Inferior parietal cortex (tissue), 1 donor: Measurements from ENCODE around the gene USP30.
"Not testable (repeated sequence)": the region's sequence is repeated elsewhere in the genome, so short reads cannot be mapped to it uniquely, and the experiment has no call there.

Experiments
- DNase-seq: peaks from one replicate; pipeline ENCODE4 v3.0.0-alpha.2; 2016; ENCODE audit errors: extremely low spot score

USP30 gene

DNA sequence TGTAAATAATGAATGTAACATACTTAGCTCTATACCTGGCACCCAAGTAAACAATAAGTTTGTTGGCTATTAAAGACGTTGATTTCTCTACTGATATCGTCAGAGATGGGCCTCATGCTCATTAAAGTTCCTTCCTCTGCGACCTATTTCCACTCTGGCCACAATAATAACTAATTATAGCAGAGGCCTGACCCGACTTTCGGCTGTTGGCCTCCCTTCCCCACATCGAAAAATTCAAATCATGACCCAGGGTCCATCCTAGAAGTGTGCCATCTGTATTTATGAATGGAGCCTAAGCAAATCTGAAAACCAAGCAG, 321 bp upstream of the USP30 start:
- DNase-seq: no peak

DNA sequence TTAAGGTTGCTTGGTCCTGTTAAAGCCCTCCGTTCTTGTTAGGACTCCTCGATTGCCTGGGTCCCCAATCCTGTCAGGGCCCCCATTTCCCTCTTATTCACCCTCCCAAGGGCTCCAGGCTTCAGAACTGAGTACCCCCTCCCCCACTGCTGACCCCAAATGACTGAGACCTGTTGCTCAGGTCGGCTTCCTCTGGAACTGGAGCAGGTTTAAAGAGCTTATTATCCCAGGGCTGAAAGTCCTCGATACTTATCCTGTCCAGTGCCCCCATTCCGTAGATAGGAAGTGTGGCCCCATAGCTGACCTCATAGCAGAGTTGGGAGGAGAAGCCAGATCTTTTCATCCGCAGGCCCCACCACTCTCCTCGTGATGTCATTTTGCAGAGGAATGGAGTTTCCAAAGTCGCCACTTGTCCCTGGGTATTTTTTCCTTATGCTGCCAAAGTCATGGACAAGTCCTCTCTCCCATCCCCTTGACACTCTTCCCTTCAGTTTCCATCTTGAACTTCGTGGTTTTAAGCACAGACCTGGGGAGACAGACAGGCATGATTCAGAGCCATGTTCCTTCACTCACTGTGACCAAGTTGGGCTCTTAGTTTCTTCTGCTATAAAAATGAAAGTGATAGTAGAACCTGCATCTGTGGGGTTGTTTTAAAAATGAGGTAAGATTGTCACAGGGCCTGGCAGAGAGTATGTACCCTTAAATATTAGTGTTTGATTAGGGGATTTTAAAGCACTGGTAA, 1.2 kb downstream of the USP30 start:
- no peak for DNase-seq

- DNase-seq: not testable (repeated sequence)
Measured at GRCh38 chr12:109054124-109054513, 1.7 kb downstream of the USP30 start.

- no peak for DNase-seq
Measured at GRCh38 chr12:109054520-109054919, 2.1 kb downstream of the USP30 start.

DNA sequence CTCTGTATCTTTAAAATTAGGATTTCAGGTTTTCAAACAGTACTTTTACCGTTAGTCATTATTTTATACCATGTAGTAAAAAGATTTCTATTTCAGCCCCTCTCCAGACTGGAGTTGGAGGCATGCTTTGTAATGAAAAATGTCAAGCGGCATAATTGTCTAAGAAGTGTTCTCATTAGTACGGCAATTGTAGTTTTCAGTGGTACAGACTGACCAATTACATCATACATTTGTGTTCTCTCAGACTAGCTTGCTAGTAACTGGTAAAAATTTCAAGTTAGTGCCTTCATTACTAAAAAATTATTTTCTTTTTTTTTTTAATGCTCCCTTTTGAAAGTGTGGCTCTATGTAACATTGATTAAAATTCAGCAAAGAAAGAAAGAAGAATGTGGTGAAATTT, 4.5 kb downstream of the USP30 start:
- peak; percentile 29 for DNase-seq

- DNase-seq: peak; percentile 61
Measured at GRCh38 chr12:109057376-109057775, 5.0 kb downstream of the USP30 start.

GRCh38 chr12:109058773-109059172, 6.4 kb downstream of the USP30 start:
- DNase-seq: no peak

DNA sequence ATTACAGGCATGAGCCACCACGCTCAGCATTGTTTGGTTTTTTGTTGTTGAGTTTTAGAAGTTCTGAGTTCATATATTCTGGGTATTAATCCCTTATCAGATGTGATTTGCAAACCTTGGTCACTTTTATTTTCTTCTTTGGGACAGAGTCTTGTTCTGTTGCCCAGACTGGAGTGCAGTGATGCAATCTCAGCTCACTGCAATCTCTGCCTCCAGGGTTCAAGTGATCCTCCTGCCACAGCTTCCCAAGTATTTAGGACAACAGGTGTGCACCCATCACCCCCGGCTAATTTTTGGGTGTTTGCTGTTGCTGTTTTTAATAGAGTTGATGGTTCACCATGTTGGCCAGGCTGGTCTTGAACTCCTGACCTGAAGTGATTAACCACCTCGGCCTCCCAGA, 11.8 kb downstream of the USP30 start:
- DNase-seq: no peak

DNA sequence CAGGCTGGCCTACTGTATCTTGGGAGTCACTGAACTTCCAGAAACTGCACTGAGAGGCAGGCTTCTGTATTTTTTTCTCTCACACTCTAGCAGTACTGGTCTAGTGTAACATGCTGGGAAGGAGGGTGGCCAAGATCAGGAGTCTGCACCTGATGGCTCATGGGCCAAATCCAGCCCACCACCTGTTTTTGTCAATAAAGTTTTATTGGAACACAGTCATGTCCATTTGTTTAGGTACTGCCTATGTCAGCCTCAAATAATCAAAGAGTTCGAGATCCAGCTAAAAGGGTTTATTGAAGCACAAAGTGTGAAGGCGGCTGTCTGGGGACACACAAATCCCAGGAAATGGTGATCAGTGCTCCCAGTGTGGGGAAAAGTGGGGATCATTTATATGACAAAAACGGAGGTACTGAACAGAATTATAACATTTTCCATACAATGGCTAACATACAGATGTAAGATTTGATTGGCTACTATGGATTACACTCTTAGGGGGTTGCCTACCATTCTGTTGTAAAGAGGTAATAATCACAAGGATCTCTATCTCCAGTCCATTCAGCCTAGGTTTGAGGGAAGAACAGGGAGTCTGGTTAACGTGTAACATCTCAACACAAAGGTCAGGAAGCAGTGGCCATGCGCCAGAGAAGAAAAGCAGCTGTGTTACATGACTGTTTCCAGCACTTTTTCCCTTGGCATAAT, 12.9 kb downstream of the USP30 start:
- no peak for DNase-seq

- DNase-seq: no peak
Measured at GRCh38 chr12:109065853-109066193, 13.4 kb downstream of the USP30 start.

DNA sequence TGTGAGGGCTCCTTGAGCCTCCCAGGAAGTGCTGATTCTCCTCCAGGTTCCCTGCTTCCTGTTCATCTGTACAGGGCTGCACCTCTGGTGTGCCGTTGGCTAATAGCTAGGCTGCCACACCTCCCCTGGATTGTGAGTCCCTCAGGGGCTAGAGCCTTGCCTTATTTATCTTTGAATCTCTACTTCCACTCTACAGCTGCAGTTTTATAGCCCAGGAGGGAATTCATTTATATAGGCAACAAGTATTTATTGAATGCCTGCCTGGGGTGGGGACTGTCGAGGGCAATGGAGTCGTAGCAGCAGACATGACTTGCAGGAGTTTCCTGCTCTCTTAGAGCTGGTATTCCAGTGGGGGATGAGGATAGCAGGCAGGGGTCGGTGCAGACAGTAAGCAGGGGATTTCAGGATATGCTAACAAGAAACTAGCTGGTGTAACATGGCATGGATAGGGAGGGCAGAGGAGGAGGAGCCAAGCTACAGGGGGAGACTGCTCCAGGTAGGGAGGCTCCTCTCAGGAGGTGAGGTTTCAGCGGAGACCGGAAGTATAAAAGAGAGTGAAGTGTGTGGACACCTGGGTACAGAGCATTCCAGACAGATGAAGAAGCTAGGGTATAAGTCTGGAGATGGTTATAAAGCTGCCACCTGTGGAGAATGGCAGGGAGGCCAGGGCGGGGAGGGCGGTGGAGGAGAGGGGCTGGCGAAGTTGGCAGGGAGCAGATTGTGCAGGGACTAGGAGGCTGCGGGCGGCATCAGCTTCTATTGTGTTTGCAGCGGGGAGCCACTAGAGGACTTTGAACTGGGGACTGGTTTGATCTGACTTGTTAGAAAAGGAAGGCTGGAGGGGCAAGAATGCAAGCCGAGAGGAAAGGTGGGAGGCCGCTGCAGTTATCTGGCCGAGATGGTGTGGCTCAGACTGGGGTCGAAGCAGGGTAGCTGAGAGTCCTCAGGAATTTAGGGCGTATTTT, 17.2 kb downstream of the USP30 start:
- DNase-seq: no peak

- DNase-seq: no peak
Measured at GRCh38 chr12:109074866-109075265, 22.5 kb downstream of the USP30 start.

DNA sequence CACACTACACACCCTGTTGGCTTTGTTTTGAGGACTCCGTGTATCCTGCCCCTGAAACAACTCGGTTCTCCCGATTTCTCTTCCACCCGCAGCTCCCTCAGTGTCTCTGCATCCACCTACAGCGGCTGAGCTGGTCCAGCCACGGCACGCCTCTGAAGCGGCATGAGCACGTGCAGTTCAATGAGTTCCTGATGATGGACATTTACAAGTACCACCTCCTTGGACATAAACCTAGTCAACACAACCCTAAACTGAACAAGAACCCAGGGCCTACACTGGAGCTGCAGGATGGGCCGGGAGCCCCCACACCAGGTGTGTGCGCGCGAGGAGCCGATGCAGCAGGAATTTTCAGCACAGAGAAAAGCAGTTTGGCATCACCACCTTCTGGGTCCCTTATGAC, 30.4 kb downstream of the USP30 start:
- no peak for DNase-seq

- DNase-seq: no peak
Measured at GRCh38 chr12:109084425-109084824, 32.0 kb downstream of the USP30 start.

GRCh38 chr12:109085590-109085989, 33.2 kb downstream of the USP30 start:
- no peak for DNase-seq

DNA sequence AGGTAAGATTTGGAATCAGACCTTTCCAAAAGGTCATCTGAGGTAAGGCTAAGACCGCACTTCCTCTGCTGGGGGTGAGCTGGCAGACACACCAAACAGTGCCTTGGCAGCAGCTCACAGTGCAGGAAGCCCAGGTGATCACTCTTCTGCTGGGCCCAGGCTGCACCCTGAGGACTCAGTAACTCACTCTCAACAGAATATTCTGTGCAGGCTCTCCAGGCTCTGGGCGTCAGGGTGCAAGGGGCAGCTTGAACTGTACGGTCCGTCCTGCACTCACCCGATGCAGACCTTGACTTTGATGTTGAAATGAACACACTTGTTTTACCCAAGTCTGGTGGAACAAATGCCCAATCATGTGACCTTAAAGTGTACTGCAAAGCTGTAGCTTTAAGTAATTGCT, 34.9 kb downstream of the USP30 start:
- no peak for DNase-seq

GRCh38 chr12:109088818-109089217, 36.4 kb downstream of the USP30 start:
- DNase-seq: no peak

GRCh38 chr12:109089683-109090082, 37.3 kb downstream of the USP30 start:
- no peak for DNase-seq

DNA sequence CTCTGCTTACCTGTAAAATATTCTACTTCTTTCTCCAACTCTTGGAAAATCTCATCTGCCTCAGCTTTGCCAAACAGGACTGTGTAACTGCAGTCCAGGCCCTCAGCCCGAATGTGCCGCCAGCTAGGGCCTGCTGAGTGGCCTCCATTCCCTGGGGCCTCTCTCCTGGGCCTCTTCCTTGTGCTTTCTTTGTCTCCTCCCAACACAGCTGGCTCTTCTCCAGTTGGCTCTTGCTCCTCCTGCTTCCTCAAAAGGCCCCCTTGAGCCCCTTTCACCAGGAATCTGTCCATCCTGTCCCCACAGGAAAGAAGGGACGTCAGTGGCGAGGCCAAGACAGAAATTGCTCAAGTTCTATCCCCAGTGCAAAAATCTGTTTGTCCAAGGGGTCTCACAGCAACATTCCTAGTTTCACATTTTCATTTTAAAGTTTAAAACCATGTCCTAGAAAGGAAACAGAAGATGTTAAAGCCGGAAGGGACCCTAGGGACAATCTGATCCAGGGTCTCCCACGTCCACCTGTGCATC, 40.2 kb downstream of the USP30 start:
- no peak for DNase-seq

GRCh38 chr12:109093022-109093918, 40.9 kb downstream of the USP30 start, which contains the start of gene ALKBH2:
Gene ALKBH2 (minus strand): TSS chr12:109093472. CDS start chr12:109092786, 686 bp downstream.
- DNase-seq: peak; percentile 93

- DNase-seq: no peak
Measured at GRCh38 chr12:109097140-109097434, 44.7 kb downstream of the USP30 start.
